HG03571 (cell line): ENCODE data around the gene FBLIM1.

ENCODE experiments used
- ATAC-seq: cut with Tn5 transposase; IDR thresholded peaks from one replicate; pipeline ENCODE4 v1.9.1; 2021; ENCODE audit not compliant: unreplicated experiment

The FBLIM1 gene, protein sequence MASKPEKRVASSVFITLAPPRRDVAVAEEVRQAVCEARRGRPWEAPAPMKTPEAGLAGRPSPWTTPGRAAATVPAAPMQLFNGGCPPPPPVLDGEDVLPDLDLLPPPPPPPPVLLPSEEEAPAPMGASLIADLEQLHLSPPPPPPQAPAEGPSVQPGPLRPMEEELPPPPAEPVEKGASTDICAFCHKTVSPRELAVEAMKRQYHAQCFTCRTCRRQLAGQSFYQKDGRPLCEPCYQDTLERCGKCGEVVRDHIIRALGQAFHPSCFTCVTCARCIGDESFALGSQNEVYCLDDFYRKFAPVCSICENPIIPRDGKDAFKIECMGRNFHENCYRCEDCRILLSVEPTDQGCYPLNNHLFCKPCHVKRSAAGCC

GRCh38 chr1:15758343-15758931, at the start of gene FBLIM1:
Gene FBLIM1 (plus strand): TSS chr1:15758795. CDS start chr1:15764984, 6,189 bp downstream.
- ATAC-seq, result no peak

DNA sequence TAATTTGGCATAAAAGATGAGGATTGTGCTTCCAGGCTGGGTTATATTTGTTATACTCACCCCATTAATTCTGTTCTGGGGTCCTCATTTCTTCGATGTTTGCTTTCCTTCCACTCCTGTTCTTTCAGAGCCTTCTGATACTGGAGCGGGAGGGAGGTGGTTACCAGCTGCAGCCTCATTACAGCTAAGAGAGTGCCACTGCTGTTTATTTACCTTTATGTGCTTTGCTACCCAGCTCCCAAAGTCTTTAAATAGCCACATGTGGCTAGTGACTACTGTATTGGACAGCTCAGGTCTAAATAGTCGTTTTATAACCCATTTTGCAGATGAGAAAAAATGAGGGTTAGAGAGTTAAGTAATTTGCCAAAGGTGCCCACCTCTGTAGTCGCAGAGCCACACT, 49.4 kb upstream of the FBLIM1 start:
- no peak for ATAC-seq

GRCh38 chr1:15712168-15712567, 46.4 kb upstream of the FBLIM1 start:
- no peak for ATAC-seq

DNA sequence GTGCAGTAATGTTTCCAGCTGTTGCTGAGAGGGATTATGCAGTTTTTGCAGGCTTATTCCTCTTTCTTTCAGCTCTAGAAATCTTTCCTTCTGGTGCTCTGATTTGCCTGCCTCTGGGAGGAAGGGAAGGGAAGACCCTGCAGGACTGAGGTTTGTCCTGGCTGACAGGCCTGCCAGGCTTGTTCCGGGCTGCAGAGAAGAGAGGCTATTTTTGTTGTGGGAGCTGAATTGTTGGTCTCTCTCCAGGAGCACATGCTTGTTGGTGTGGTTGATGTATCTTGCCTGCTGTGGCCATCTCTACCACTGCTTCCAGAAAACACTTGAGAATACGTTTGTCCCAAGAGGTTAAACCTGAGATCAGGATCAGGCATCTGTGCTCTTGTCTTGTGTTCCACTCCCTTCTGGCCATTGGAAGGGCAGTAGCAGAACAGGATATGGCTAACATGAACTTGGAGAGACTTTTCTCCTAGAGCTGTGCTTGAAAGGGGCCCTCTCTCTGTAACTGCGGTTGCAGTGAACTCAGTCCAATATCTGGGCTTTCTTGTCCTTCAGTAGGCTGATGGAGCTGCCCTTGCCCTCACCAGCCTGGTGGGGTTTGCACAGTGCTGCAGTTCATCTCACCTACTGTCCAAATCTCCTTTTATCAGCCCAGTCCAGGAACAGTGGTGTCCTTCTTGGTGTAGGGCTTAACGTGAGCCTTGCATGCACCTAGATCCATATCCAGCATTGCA, 44.0 kb upstream of the FBLIM1 start:
- ATAC-seq, result no peak

DNA sequence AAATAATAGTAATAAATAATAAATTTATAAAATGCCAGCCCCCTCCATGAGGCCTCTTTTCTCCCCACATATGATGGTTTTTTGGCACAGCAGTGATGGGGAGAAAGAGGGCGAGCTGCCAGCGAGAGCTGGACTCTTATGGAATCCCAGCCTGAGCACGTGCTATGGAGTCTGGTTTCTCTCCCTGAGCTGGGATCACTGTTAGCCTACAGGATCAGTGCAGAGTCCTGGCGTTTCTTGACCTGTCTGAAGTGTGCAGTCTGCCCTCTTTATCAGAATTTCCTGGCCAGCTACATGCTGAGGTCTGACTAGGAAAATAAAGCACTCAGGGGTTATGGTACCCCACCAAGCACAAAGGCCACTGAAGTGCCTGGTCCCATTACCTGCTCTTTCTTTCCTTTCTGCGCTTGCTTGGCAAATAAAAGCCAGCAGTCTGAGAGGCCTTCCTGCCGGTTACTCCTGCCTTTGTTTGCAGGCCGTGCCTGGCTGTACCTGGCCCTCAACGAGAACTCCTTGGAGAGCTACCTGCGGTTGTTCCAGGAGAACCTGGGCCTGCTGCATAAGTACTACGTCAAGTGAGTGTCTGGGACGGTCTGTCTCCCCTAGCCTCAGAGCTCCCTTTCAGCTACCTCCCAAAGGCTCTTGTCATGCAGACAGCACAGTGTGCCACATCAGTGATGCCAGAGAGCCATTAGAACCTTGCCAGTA, 41.0 kb upstream of the FBLIM1 start:
- ATAC-seq, result no peak

DNA sequence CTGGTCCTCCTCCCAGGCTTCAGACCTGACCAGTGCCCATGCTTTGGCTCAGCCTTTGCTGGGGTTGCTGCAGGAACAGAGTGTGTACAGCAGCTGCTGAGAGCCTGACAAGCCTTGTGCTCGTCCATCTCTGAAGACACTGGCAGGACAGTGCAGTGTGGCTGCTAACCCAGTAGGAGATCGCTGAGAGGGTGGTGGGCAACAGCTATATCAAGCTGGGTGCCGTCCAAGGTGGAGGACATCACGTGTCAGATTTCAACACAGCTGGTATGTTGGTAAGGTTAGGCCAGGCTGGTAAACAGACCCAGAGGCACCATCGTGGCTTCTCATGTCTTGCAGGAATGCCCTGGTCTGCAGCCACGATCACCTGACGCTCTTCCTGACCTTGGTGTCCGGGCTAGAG, 40.4 kb upstream of the FBLIM1 start:
- no peak for ATAC-seq

DNA sequence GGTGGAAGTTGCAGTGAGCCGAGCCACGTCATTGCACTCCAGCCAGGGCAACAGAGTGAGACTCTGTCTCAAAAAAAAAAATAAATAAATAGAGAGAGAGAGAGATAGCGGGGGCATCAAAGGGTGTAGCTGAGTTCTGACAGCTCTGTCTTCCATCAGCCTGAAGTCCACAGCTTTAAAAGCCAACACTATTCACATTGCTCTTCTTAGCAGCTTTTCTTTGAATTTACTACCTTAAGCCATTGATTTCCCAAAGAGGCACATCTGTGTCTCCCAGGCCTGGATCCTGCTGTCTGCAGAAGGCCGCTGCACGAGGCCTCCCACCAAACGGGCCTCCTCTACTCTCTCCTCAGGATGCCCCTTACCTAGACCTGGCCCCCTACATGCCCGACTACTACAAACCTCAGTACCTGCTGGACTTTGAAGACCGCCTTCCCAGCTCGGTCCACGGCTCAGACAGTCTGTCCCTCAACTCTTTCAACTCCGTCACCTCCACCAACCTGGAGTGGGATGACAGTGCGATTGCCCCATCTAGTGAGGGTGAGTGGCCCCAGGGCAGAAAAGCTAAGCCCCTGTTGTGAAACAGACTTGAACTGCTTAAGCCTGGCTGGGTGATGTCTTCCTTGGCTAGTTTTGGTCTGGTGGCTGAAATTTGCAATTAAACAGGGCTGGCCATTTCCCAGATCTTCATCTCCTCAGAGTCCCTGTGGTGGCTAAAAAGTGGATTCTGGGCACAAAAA, 39.0 kb upstream of the FBLIM1 start:
- no peak for ATAC-seq

GRCh38 chr1:15720861-15721260, 37.7 kb upstream of the FBLIM1 start:
- ATAC-seq, result no peak

GRCh38 chr1:15722411-15722810, 36.2 kb upstream of the FBLIM1 start:
- no peak for ATAC-seq

DNA sequence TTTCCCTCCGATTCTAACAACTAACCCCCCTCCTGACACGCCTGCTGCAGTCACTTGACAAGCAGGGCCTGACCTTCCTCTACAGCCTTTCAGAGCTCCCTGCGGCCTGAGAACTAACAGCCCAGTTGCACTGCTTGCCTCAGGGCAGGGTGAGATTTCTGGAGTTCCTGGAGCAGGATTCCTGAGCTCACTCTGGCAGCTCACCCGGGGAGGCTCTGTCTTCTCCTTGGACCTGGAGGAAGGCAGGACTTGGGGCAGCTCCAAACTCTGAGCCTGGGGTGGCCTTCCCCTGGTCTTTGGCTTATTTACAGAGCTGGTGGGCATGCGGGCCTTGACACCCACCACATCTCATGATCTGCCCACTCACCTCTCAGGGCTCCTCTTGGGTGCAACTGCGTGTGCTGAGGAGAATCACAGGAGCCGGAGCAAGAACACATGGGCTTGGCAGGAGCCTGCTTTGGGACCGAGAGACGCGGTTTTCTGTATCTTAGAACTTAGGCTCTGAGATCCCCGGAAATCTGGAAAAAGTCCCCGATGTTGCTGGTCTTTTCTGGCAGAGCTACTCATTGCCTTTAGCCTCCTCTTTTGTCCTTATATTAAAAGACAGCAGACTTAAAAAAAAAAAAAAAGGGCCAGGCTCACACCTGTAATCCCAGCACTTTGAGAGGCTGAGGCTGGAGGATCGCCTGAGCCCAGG, 35.6 kb upstream of the FBLIM1 start:
- ATAC-seq, result no peak

DNA sequence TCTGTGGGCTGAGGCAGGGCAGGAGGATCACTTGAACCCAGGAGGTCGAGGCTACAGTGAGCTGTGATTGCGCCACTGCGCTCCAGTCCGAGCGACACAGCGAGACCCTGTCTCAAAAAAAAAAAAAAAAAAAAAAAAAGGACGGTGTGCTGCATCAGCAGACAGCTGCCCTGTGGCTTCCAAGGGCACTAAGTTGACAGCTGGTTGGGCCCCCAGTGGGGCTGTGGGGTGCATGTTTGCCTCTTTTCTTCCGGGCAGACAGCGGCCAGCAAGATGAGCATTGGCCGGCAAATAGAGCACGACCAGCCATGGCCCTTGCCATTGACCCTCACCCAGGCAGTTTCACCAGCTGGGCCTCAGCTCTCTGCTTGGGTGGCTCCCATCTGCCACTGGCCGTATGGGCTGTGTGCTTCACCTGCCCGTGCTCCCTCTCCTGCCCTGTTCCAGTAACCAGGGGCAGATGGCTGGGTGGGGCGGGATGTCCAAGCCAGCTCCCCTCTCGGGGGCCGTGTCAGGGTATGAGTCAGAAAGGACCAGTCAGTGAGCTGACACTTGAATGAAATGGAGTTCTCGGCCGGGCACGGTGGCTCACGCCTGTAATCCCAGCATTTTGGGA, 34.9 kb upstream of the FBLIM1 start:
- ATAC-seq, result no peak

- ATAC-seq, result no peak
These were observed 33.4 kb upstream of the FBLIM1 start for GRCh38 chr1:15724949-15725880.

GRCh38 chr1:15726508-15726907, 32.1 kb upstream of the FBLIM1 start:
- ATAC-seq, result no peak

- no peak for ATAC-seq
These were observed 31.6 kb upstream of the FBLIM1 start for GRCh38 chr1:15727021-15727420.

DNA sequence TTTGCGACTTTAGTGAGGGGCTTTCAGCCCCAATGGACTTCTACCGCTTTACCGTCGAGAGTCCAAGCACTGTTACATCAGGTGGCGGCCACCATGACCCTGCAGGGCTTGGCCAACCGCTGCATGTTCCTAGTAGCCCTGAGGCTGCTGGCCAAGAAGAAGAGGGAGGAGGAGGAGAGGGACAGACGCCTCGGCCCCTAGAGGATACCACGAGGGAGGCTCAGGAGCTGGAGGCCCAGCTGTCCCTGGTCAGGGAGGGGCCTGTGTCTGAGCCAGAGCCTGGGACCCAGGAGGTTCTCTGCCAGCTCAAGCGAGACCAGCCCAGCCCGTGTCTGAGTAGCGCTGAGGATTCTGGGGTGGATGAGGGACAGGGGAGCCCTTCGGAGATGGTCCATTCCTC, 31.2 kb upstream of the FBLIM1 start:
- no peak for ATAC-seq

GRCh38 chr1:15727866-15728534, 30.6 kb upstream of the FBLIM1 start:
- no peak for ATAC-seq

GRCh38 chr1:15728937-15729657, 29.5 kb upstream of the FBLIM1 start:
- no peak for ATAC-seq
